ENCODE measurements around the gene SETD2.

Gene SETD2

DNA sequence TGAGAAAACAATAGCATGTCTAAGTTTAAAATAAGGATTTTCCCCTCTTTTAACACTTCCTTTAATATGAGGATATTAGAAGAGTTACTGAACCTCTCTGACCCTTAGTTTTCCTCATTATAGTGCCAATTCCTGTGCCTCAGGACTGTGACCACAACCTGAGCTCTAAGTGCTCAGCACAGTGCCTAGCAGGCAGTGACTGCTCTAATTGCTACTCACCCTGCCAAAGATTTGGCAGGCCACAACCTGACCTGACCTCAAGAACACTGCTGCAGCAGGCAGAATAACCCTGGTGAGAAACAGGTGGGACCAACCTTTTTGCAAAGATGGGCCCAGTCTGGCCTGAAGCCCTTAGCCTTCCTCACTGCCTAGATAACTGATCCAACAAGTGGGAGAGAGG lies 148.8 kb downstream of the SETD2 start:
- H2AFZ ChIP-seq (ENCODE audit: low read depth, low read length): no peak overlapping the region
- H3K36me3 ChIP-seq (replicated peaks; ENCODE audit: low read depth, low read length): peaks cover 45% of the 10 kb centered on the region
- no peak for TF ChIP-seq EZH2phosphoT487 (IDR thresholded peaks at IDR 0.05; ENCODE audit: low read depth)
- no peak for TF ChIP-seq CTCF (IDR thresholded peaks at IDR 0.05; ENCODE audit: low read depth, low read length)
- no peaks in the 10 kb centered on the region for H3K9me3 ChIP-seq (ENCODE audit: insufficient read depth, low read length)
- H3K27ac ChIP-seq (ENCODE audit: low read length): no peak overlapping the region
- no peak overlapping the region for H3K4me2 ChIP-seq (ENCODE audit: low read length)
- peaks cover 16% of the 10 kb centered on the region for H4K20me1 ChIP-seq (ENCODE audit: insufficient read depth, low read length)
- no peaks in the 10 kb centered on the region for H3K27me3 ChIP-seq (ENCODE audit: low read depth, low read length)
- H3K79me2 ChIP-seq (ENCODE audit: low read length): no peaks in the 10 kb centered on the region
- H3K4me3 ChIP-seq (ENCODE audit: low read length): no peak overlapping the region
- H3K9ac ChIP-seq (ENCODE audit: low read length): no peak overlapping the region
- peaks cover 13% of the 10 kb centered on the region for H3K4me1 ChIP-seq (ENCODE audit: low read length)

DNA sequence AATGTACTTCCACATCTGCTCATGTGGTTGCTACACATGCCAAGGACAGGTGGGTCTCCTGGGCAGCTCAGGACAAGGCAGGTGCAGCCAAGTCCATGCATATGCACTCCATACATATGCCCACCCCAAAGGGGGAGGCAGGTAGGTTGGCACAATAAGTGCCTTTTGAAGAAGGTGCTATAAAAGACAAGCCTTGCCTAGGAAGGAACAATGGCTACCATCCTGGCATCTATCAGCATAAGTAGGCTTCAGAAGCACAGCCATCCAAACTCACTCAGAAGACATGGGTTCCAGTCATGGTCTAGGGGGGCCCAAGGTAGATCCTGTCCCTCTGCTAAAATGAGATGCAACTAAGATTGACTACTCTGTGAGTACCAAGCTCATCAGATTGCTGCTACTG lies 149.9 kb downstream of the SETD2 start:
- H3K4me1 ChIP-seq (ENCODE audit: low read length): peaks cover 2% of the 10 kb centered on the region
- no peaks in the 10 kb centered on the region for H3K79me2 ChIP-seq (ENCODE audit: low read length)
- no peak overlapping the region for H3K9ac ChIP-seq (ENCODE audit: low read length)
- peaks cover 6% of the 10 kb centered on the region for H4K20me1 ChIP-seq (ENCODE audit: insufficient read depth, low read length)
- no peak overlapping the region for H3K4me2 ChIP-seq (ENCODE audit: low read length)
- no peaks in the 10 kb centered on the region for H3K9me3 ChIP-seq (ENCODE audit: insufficient read depth, low read length)
- TF ChIP-seq CTCF (IDR thresholded peaks at IDR 0.05; ENCODE audit: low read depth, low read length) (no peak), EZH2phosphoT487 (IDR thresholded peaks at IDR 0.05; ENCODE audit: low read depth) (no peak)
- no peak overlapping the region for H3K4me3 ChIP-seq (ENCODE audit: low read length)
- no peak overlapping the region for H2AFZ ChIP-seq (ENCODE audit: low read depth, low read length)
- no peak overlapping the region for H3K27ac ChIP-seq (ENCODE audit: low read length)
- H3K36me3 ChIP-seq (replicated peaks; ENCODE audit: low read depth, low read length): peaks cover 46% of the 10 kb centered on the region
- no peaks in the 10 kb centered on the region for H3K27me3 ChIP-seq (ENCODE audit: low read depth, low read length)

- Histone ChIP-seq H3K9me3 (ENCODE audit: insufficient read depth, low read length) (no peaks in the 10 kb centered on the region), H3K4me1 (ENCODE audit: low read length) (no peaks in the 10 kb centered on the region), H3K27ac (ENCODE audit: low read length) (no peak overlapping the region), H4K20me1 (ENCODE audit: insufficient read depth, low read length) (no peaks in the 10 kb centered on the region), H3K4me2 (ENCODE audit: low read length) (no peak overlapping the region), H3K36me3 (replicated peaks; ENCODE audit: low read depth, low read length) (peaks cover 49% of the 10 kb centered on the region), H3K4me3 (ENCODE audit: low read length) (no peak overlapping the region), H2AFZ (ENCODE audit: low read depth, low read length) (no peak overlapping the region), H3K9ac (ENCODE audit: low read length) (no peak overlapping the region), H3K79me2 (ENCODE audit: low read length) (no peaks in the 10 kb centered on the region), H3K27me3 (ENCODE audit: low read depth, low read length) (no peaks in the 10 kb centered on the region)
- TF ChIP-seq CTCF (IDR thresholded peaks at IDR 0.05; ENCODE audit: low read depth, low read length) (no peak), EZH2phosphoT487 (IDR thresholded peaks at IDR 0.05; ENCODE audit: low read depth) (no peak)
Measured at GRCh38 chr3:47013231-47013630, 150.7 kb downstream of the SETD2 start.

- Histone ChIP-seq H3K4me1 (ENCODE audit: low read length) (no peaks in the 10 kb centered on the region), H4K20me1 (ENCODE audit: insufficient read depth, low read length) (no peaks in the 10 kb centered on the region), H3K9me3 (ENCODE audit: insufficient read depth, low read length) (no peaks in the 10 kb centered on the region), H3K36me3 (replicated peaks; ENCODE audit: low read depth, low read length) (peaks cover 49% of the 10 kb centered on the region), H3K4me2 (ENCODE audit: low read length) (no peak overlapping the region), H3K27me3 (ENCODE audit: low read depth, low read length) (no peaks in the 10 kb centered on the region), H2AFZ (ENCODE audit: low read depth, low read length) (no peak overlapping the region), H3K79me2 (ENCODE audit: low read length) (no peaks in the 10 kb centered on the region), H3K4me3 (ENCODE audit: low read length) (no peak overlapping the region), H3K27ac (ENCODE audit: low read length) (no peak overlapping the region), H3K9ac (ENCODE audit: low read length) (no peak overlapping the region)
- TF ChIP-seq CTCF (IDR thresholded peaks at IDR 0.05; ENCODE audit: low read depth, low read length): no peak
- no peak for TF ChIP-seq EZH2phosphoT487 (IDR thresholded peaks at IDR 0.05; ENCODE audit: low read depth)
Measured at GRCh38 chr3:47012342-47013230, 151.3 kb downstream of the SETD2 start.
